Liver (tissue), 3 donors: ENCODE measurements around the gene GMDS.

ENCODE experiments used
- CTCF ChIP-seq: fragments of 150-350 bp; IDR thresholded peaks from 2 replicates; pipeline ENCODE4 v1.5.1; 2017; ENCODE audit warnings: improper control_type of control experiment, low read depth, low read length; ENCODE audit not compliant: missing input control
- RAD21 ChIP-seq, 2 donors: IDR thresholded peaks; 2 replicates each; pipeline ENCODE4 v1.6.1; 2016; ENCODE audit warnings: antibody characterized with exemption in 2 of 2, mild to moderate bottlenecking in 2 of 2
- donor health status: healthy.
- donor health status: healthy.

- TF ChIP-seq CTCF (no peak), RAD21 (IDR thresholded peaks at IDR 0.05) (no peak)
Measured at GRCh38 chr6:1795910-1796309, 449.5 kb downstream of the GMDS start.
